Fibroblast of lung (primary cell): Measurements from ENCODE around the gene LEKR1.

ENCODE experiments used
- EZH2 ChIP-seq: IDR thresholded peaks from 2 replicates; pipeline ENCODE4 v1.5.1; 2012; ENCODE audit warnings: low read length, control low read depth, mild to moderate bottlenecking; ENCODE audit errors: missing control alignments
- TF ChIP-seq, protein P1 (sequence below), 2 donors: IDR thresholded peaks in 1 of 2; conservative IDR thresholded peaks in 1 of 2; 1 replicate in 1 of 2; 2 replicates in 1 of 2; pipeline ENCODE4 v1.5.1; 2011 to 2012; ENCODE audit warnings: low read length in 2 of 2, control low read depth in 1 of 2, inconsistent platforms in 1 of 2, low read depth in 1 of 2, mild to moderate bottlenecking in 1 of 2

- TF ChIP-seq, protein P1, sequence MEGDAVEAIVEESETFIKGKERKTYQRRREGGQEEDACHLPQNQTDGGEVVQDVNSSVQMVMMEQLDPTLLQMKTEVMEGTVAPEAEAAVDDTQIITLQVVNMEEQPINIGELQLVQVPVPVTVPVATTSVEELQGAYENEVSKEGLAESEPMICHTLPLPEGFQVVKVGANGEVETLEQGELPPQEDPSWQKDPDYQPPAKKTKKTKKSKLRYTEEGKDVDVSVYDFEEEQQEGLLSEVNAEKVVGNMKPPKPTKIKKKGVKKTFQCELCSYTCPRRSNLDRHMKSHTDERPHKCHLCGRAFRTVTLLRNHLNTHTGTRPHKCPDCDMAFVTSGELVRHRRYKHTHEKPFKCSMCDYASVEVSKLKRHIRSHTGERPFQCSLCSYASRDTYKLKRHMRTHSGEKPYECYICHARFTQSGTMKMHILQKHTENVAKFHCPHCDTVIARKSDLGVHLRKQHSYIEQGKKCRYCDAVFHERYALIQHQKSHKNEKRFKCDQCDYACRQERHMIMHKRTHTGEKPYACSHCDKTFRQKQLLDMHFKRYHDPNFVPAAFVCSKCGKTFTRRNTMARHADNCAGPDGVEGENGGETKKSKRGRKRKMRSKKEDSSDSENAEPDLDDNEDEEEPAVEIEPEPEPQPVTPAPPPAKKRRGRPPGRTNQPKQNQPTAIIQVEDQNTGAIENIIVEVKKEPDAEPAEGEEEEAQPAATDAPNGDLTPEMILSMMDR (conservative IDR thresholded peaks at IDR 0.05 in 1 of 2, IDR thresholded peaks at IDR 0.05 in 1 of 2; ENCODE audit: low read depth in 1 of 2, low read length in 2 of 2) = no peak
- TF ChIP-seq EZH2 = no peak
These were observed 32.8 kb upstream of the LEKR1 start for GRCh38 chr3:156793400-156793799.
